Endothelial cell of umbilical vein (primary cell): Measurements from ENCODE around the gene YDJC.

ENCODE experiments used
- CTCF ChIP-seq, 2 donors: IDR thresholded peaks; 1 replicate in 1 of 2; 2 replicates in 1 of 2; pipeline ENCODE4 v1.5.1; 2011; ENCODE audit warnings: low read length in 2 of 2, mild to moderate bottlenecking in 2 of 2, moderate library complexity in 2 of 2, control low read depth in 1 of 2, inconsistent platforms in 1 of 2, low read depth in 1 of 2; ENCODE audit not compliant: insufficient read depth in 1 of 2; ENCODE audit errors: extremely low read depth in 1 of 2
- EZH2 ChIP-seq: IDR thresholded peaks from 2 replicates; pipeline ENCODE4 v1.6.1; 2012; ENCODE audit warnings: borderline replicate concordance, low read depth, mild to moderate bottlenecking, moderate library complexity, low read length, inconsistent platforms; ENCODE audit not compliant: severe bottlenecking
- FOS ChIP-seq: IDR thresholded peaks from 2 replicates; pipeline ENCODE4 v1.6.1; 2011; ENCODE audit warnings: mild to moderate bottlenecking, low read length, moderate library complexity, borderline replicate concordance; ENCODE audit not compliant: insufficient read depth
- GATA2 ChIP-seq: IDR thresholded peaks from 2 replicates; pipeline ENCODE4 v1.7.0; 2011; ENCODE audit warnings: low read depth, mild to moderate bottlenecking, moderate library complexity, mixed read lengths, low read length; ENCODE audit not compliant: insufficient read length, insufficient read depth
- JUN ChIP-seq: IDR thresholded peaks from 2 replicates; pipeline ENCODE4 v1.6.1; 2011; ENCODE audit warnings: borderline replicate concordance, low read depth; ENCODE audit not compliant: insufficient read length, insufficient read depth
- MAX ChIP-seq: IDR thresholded peaks from 2 replicates; pipeline ENCODE4 v1.6.1; 2011; ENCODE audit not compliant: insufficient read depth, insufficient read length
- MYC ChIP-seq: IDR thresholded peaks from one replicate; pipeline ENCODE4 v1.6.1; 2011; ENCODE audit warnings: mild to moderate bottlenecking, low read depth, low read length
- POLR2A ChIP-seq: IDR thresholded peaks from 2 replicates; pipeline ENCODE4 v1.6.1; 2012; ENCODE audit warnings: low read depth, mild to moderate bottlenecking, control low read depth, low read length
- POLR2AphosphoS5 ChIP-seq: IDR thresholded peaks from 2 replicates; pipeline ENCODE4 v1.6.1; 2012; ENCODE audit warnings: low read depth, mild to moderate bottlenecking, control low read depth, low read length, moderate library complexity; ENCODE audit not compliant: insufficient read depth

GRCh38 chr22:21651521-21652009 lies 21.7 kb upstream of the YDJC start:
- TF ChIP-seq POLR2AphosphoS5 (no peak), POLR2A (no peak), JUN (no peak), CTCF (IDR thresholded peaks at IDR 0.05; ENCODE audit: extremely low read depth in 1 of 2, insufficient read depth in 1 of 2, low read depth in 1 of 2, low read length in 2 of 2) (no peak), MYC (no peak), FOS (no peak), EZH2 (no peak), MAX (no peak), GATA2 (no peak)
